ENCODE results near the gene SCGB1C2. TPM values are rescaled to one million over a fixed set of nuclear protein-coding genes. Genes with fewer than 3 reads are reported as not detected.

Gene SCGB1C2
- polyA plus RNA-seq, 1 experiment = not detected

GRCh38 chr17:147796-148740 lies 10.7 kb downstream of the SCGB1C2 start:
- ChIA-PET CTCF (interaction anchor here (1.2 to 1.4 kb wide), 2 partner anchors 14 kb away, joined by 3 to 4 read pairs; no protein-coding TSS in a partner anchor), POLR2A (no interaction called here)
- 0 out of 2 replicates have a peak, but pooled peaks cover 2% of the 10 kb centered on the region for H3K27me3 ChIP-seq (ENCODE audit: control insufficient read depth, insufficient read depth, low read length)
- DNase-seq (ENCODE audit: low read depth) = no peak
- TF ChIP-seq CTCF (IDR thresholded peaks at IDR 0.05; ENCODE audit: insufficient read depth, low read depth, low read length) = no peak
- H3K4me3 ChIP-seq (ENCODE audit: low read depth, low read length) = no peak overlapping the region
- no peaks in the 10 kb centered on the region for H3K36me3 ChIP-seq (ENCODE audit: control insufficient read depth, insufficient read depth, low read length)

GRCh38 chr17:148757-149156 lies 11.4 kb downstream of the SCGB1C2 start:
- POLR2A ChIA-PET = no interaction called here
- Histone ChIP-seq H3K4me3 (ENCODE audit: low read depth, low read length) (no peak overlapping the region), H3K27me3 (ENCODE audit: control insufficient read depth, insufficient read depth, low read length) (0 out of 2 replicates have a peak, but pooled peaks cover 2% of the 10 kb centered on the region), H3K36me3 (ENCODE audit: control insufficient read depth, insufficient read depth, low read length) (no peaks in the 10 kb centered on the region)
- TF ChIP-seq CTCF (IDR thresholded peaks at IDR 0.05; ENCODE audit: insufficient read depth, low read depth, low read length) = no peak
- CTCF ChIA-PET = interaction anchor here (0.6 to 1.2 kb wide), 2 partner anchors 13 to 248 kb away, joined by 4 read pairs; no protein-coding TSS in a partner anchor
- DNase-seq (ENCODE audit: low read depth) = no peak

- TF ChIP-seq CTCF (IDR thresholded peaks at IDR 0.05; ENCODE audit: insufficient read depth, low read depth, low read length) = no peak
- ChIA-PET POLR2A (no interaction called here), CTCF (interaction anchor here (0.6 to 1.9 kb wide), 6 partner anchors 13 to 552 kb away, joined by 3 to 4 read pairs (median 4); no protein-coding TSS in a partner anchor)
- Histone ChIP-seq H3K36me3 (ENCODE audit: control insufficient read depth, insufficient read depth, low read length) (no peaks in the 10 kb centered on the region), H3K27me3 (ENCODE audit: control insufficient read depth, insufficient read depth, low read length) (0 out of 2 replicates have a peak, but pooled peaks cover 2% of the 10 kb centered on the region), H3K4me3 (ENCODE audit: low read depth, low read length) (no peak overlapping the region)
- DNase-seq (ENCODE audit: low read depth) = no peak
These were observed 11.9 kb downstream of the SCGB1C2 start for GRCh38 chr17:149231-149630.

GRCh38 chr17:149897-150584 lies 12.7 kb downstream of the SCGB1C2 start:
- Histone ChIP-seq H3K4me3 (ENCODE audit: low read depth, low read length) (no peak overlapping the region), H3K36me3 (ENCODE audit: control insufficient read depth, insufficient read depth, low read length) (no peaks in the 10 kb centered on the region), H3K27me3 (ENCODE audit: control insufficient read depth, insufficient read depth, low read length) (0 out of 2 replicates have a peak, but pooled peaks cover 2% of the 10 kb centered on the region)
- DNase-seq (ENCODE audit: low read depth) = no peak
- CTCF ChIA-PET = interaction anchor here (0.9 to 1.9 kb wide), 4 partner anchors 25 to 551 kb away, joined by 3 to 4 read pairs (median 4); no protein-coding TSS in a partner anchor
- TF ChIP-seq CTCF (IDR thresholded peaks at IDR 0.05; ENCODE audit: insufficient read depth, low read depth, low read length) = no peak
- POLR2A ChIA-PET = interaction anchor here (0.6 kb wide), 1 partner anchor 64 kb away, joined by 4 read pairs; no protein-coding TSS in a partner anchor
